Activated naive CD8-positive, alpha-beta T cell treated with anti-CD3 and anti-CD28 coated beads, Interleukin-2, amount 50 U/mL, for 16 hours (primary cell): Measurements from ENCODE around the gene LRRK1.
A peak's percentile ranks its signal among the peaks of the same experiment; 100 is the strongest.

ENCODE experiments used
- DNase-seq: peaks from one replicate; pipeline ENCODE4 v3.0.0-alpha.2; 2020; ENCODE audit warnings: low read depth, low spot score

LRRK1 gene

GRCh38 chr15:100914876-100915275 is 4.3 kb upstream of the LRRK1 start:
- no peak for DNase-seq

GRCh38 chr15:100918034-100918689 is 995 bp upstream of the LRRK1 start:
- peak; percentile 29 for DNase-seq

GRCh38 chr15:100919481-100920405 is 586 bp downstream of the LRRK1 start:
- no peak for DNase-seq

- DNase-seq, result no peak
Observed at GRCh38 chr15:100920516-100921135, 1.5 kb downstream of the LRRK1 start.

GRCh38 chr15:100922192-100923040 is 3.3 kb downstream of the LRRK1 start:
- DNase-seq, result no peak

- DNase-seq, result no peak
Observed at GRCh38 chr15:100923076-100923475, 3.9 kb downstream of the LRRK1 start.

GRCh38 chr15:100923902-100924301 is 4.7 kb downstream of the LRRK1 start:
- DNase-seq, result no peak

GRCh38 chr15:100924436-100924835 is 5.3 kb downstream of the LRRK1 start:
- no peak for DNase-seq

GRCh38 chr15:100925480-100925879 is 6.3 kb downstream of the LRRK1 start:
- no peak for DNase-seq

GRCh38 chr15:100926258-100926657 is 7.1 kb downstream of the LRRK1 start:
- DNase-seq, result no peak

GRCh38 chr15:100926971-100927756 is 8.0 kb downstream of the LRRK1 start:
- DNase-seq, result no peak

GRCh38 chr15:100928632-100929280 is 9.6 kb downstream of the LRRK1 start:
- no peak for DNase-seq

GRCh38 chr15:100929641-100930042 is 10.5 kb downstream of the LRRK1 start:
- no peak for DNase-seq

GRCh38 chr15:100930306-100930848 is 11.2 kb downstream of the LRRK1 start:
- no peak for DNase-seq

- DNase-seq, result no peak
Observed at GRCh38 chr15:100931143-100931890, 12.2 kb downstream of the LRRK1 start.

- no peak for DNase-seq
Observed at GRCh38 chr15:100932676-100933348, 13.7 kb downstream of the LRRK1 start.

GRCh38 chr15:100934166-100934565 is 15.0 kb downstream of the LRRK1 start:
- DNase-seq, result no peak

GRCh38 chr15:100934726-100935125 is 15.6 kb downstream of the LRRK1 start:
- no peak for DNase-seq

- no peak for DNase-seq
Observed at GRCh38 chr15:100937171-100937570, 18.0 kb downstream of the LRRK1 start.
